ENCODE data around the gene APBA1.

DNA sequence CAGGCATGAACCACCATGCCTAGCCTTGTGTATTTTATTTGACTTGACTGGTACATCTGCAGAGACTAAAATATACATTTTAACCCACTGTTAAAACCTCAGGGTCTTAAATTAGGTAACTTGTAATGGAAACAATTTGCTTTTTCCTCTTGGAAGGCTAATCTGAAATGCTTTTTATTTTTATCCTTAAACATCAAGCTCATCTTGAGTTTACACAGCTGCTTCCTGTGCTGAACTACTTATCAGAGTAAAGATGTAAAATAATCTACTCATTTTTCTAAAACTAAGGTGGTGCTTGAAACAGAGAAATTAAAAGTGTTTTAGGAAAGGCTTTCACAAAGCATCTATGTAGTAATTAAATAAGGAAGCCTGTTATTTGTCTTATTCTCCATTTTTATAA, 203.0 kb downstream of the APBA1 start:
- TF ChIP-seq, protein P1, sequence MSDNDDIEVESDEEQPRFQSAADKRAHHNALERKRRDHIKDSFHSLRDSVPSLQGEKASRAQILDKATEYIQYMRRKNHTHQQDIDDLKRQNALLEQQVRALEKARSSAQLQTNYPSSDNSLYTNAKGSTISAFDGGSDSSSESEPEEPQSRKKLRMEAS (IDR thresholded peaks at IDR 0.05; ENCODE audit: low read depth, low read length) = no peak
- TF ChIP-seq, protein P2, sequence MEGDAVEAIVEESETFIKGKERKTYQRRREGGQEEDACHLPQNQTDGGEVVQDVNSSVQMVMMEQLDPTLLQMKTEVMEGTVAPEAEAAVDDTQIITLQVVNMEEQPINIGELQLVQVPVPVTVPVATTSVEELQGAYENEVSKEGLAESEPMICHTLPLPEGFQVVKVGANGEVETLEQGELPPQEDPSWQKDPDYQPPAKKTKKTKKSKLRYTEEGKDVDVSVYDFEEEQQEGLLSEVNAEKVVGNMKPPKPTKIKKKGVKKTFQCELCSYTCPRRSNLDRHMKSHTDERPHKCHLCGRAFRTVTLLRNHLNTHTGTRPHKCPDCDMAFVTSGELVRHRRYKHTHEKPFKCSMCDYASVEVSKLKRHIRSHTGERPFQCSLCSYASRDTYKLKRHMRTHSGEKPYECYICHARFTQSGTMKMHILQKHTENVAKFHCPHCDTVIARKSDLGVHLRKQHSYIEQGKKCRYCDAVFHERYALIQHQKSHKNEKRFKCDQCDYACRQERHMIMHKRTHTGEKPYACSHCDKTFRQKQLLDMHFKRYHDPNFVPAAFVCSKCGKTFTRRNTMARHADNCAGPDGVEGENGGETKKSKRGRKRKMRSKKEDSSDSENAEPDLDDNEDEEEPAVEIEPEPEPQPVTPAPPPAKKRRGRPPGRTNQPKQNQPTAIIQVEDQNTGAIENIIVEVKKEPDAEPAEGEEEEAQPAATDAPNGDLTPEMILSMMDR (IDR thresholded peaks at IDR 0.05; ENCODE audit: low read depth, low read length) = no peak

Measured in NB4 (cell line).